ENCODE data around the gene OXSR1. TPM values are rescaled to one million over a fixed set of nuclear protein-coding genes. Genes with fewer than 3 reads are reported as not detected.

OXSR1 gene
- polyA plus RNA-seq (ENCODE audit: insufficient read length in 10 of 10): 10 to 100 TPM; 30.5 to 43.4 (median 34.6) TPM
- long read RNA-seq, donor 1, partial matches to known transcripts: 5 of 5 reads
- long read RNA-seq, donor 1, other reads (novel, unspliced or antisense): 0 of 5 reads
- long read RNA-seq, donor 2, full-length matches to known transcripts: 2 of 2 reads
- long read RNA-seq, donor 2, partial matches to known transcripts: 0 of 2 reads
- long read RNA-seq, donor 2, other reads (novel, unspliced or antisense): 0 of 2 reads
- long read RNA-seq, donor 3: 0 reads
- long read RNA-seq, donor 4, full-length matches to known transcripts: 2 of 2 reads
- long read RNA-seq, donor 4, partial matches to known transcripts: 0 of 2 reads
- long read RNA-seq, donor 4, other reads (novel, unspliced or antisense): 0 of 2 reads
- long read RNA-seq, donor 5, full-length matches to known transcripts: 2 of 40 reads
- long read RNA-seq, donor 5, partial matches to known transcripts: 38 of 40 reads
- long read RNA-seq, donor 5, other reads (novel, unspliced or antisense): 0 of 40 reads
- long read RNA-seq, donor 6, full-length matches to known transcripts: 1 of 1 reads
- long read RNA-seq, donor 6, partial matches to known transcripts: 0 of 1 reads
- long read RNA-seq, donor 6, other reads (novel, unspliced or antisense): 0 of 1 reads
- long read RNA-seq, donor 7, full-length matches to known transcripts: 5 of 5 reads
- long read RNA-seq, donor 7, partial matches to known transcripts: 0 of 5 reads
- long read RNA-seq, donor 7, other reads (novel, unspliced or antisense): 0 of 5 reads
- long read RNA-seq, donor 8, full-length matches to known transcripts: 1 of 1 reads
- long read RNA-seq, donor 8, partial matches to known transcripts: 0 of 1 reads
- long read RNA-seq, donor 8, other reads (novel, unspliced or antisense): 0 of 1 reads
- long read RNA-seq, donor 9, full-length matches to known transcripts: 1 of 1 reads
- long read RNA-seq, donor 9, partial matches to known transcripts: 0 of 1 reads
- long read RNA-seq, donor 9, other reads (novel, unspliced or antisense): 0 of 1 reads

- peak; percentile 99 to 100 (median 100) for DNase-seq
Observed at GRCh38 chr3:38164952-38165721, at the start of gene OXSR1. Gene OXSR1, plus strand, starts transcription at chr3:38165537. Its CDS starts 340 bp downstream, at chr3:38165877.

GRCh38 chr3:38115645-38116427, 49.5 kb upstream of the OXSR1 start:
- DNase-seq: no peak

- DNase-seq: no peak
Observed at GRCh38 chr3:38116471-38117162, 48.7 kb upstream of the OXSR1 start.

GRCh38 chr3:38117163-38117716, 48.1 kb upstream of the OXSR1 start:
- DNase-seq: no peak

- peak in 2 of 3 donors; percentile 28 to 59 for DNase-seq
Observed at GRCh38 chr3:38117748-38118420, 47.5 kb upstream of the OXSR1 start.

- no peak for DNase-seq
Observed at GRCh38 chr3:38118421-38119247, 46.7 kb upstream of the OXSR1 start.

- no peak for DNase-seq
Observed at GRCh38 chr3:38119248-38119544, 46.1 kb upstream of the OXSR1 start.

GRCh38 chr3:38119821-38120692, 45.3 kb upstream of the OXSR1 start:
- no peak for DNase-seq

- DNase-seq: no peak
Observed at GRCh38 chr3:38120693-38121450, 44.5 kb upstream of the OXSR1 start.

GRCh38 chr3:38121451-38121831, 43.9 kb upstream of the OXSR1 start:
- DNase-seq: no peak

- DNase-seq: no peak
Observed at GRCh38 chr3:38121832-38122461, 43.4 kb upstream of the OXSR1 start.

- DNase-seq: no peak
Observed at GRCh38 chr3:38122712-38123290, 42.5 kb upstream of the OXSR1 start.

GRCh38 chr3:38124324-38125122, 40.8 kb upstream of the OXSR1 start:
- no peak for DNase-seq

GRCh38 chr3:38125305-38126120, 39.8 kb upstream of the OXSR1 start:
- DNase-seq: no peak

All from muscle of back (tissue), 13 donors.